Activated T-cell treated with anti-CD3 and anti-CD28 coated beads, Interleukin-2, amount 50 U/mL, for 24 hours (primary cell): Measurements from ENCODE around the gene NBL1.

ENCODE experiments used
- DNase-seq: peaks from one replicate; pipeline ENCODE4 v3.0.0-alpha.2; 2020
- H3K27ac Mint-ChIP-seq: 2 replicates; pipeline ENCODE4 v1.8.0; 2020; ENCODE audit warnings: mild to moderate bottlenecking, mixed read lengths
- H3K27me3 Mint-ChIP-seq: 2 replicates; pipeline ENCODE4 v1.8.0; 2020; ENCODE audit warnings: mixed read lengths
- H3K36me3 Mint-ChIP-seq: 2 replicates; pipeline ENCODE4 v1.8.0; 2020; ENCODE audit warnings: low read depth, mixed read lengths
- H3K4me1 Mint-ChIP-seq: 2 replicates; pipeline ENCODE4 v1.8.0; 2020; ENCODE audit warnings: low read depth, mixed read lengths
- H3K4me3 Mint-ChIP-seq: 2 replicates; pipeline ENCODE4 v1.8.0; 2020; ENCODE audit warnings: mild to moderate bottlenecking, moderate library complexity, mixed read lengths
- H3K9me3 Mint-ChIP-seq: 2 replicates; pipeline ENCODE4 v1.8.0; 2020; ENCODE audit warnings: mixed read lengths

Gene NBL1

DNA sequence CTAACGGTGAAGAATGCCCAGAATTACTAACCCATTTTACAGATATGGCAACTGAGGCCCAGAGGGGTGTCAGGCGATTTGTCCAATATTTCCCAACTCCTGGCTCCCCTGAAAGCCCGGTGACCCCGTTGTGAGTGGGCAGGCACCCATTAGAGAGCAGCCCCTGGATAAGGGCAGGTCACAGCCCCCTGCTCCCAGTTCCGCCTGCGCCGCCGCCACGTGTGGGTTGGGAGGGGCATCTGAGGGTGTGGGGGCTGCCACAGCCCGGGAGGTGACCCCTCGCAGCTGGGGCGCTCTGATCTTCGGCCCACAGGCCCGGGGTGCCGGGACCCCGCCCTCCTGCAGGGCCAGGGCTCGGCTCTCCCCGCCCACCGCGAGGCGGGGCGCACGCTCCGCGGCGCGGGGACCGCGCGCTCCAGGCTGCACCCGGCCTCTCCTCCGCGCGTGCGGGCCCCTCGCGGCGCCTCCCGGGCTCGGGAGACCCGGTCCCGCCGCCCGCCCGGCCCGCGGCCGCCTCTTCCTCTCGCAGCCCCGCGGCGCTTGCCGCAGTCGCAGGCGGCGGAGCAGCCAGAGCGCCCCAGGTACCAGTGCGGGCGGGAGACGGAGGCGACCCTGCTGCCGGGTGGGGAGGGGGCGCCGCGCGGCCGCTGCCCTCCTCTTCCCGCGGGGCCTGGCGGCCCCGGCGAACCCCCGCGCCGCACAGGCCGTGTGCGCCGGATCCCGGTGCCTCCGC, 20.5 kb downstream of the NBL1 start, which contains the start of gene HTR6:
TSS of gene HTR6 (plus strand) at position 423 of the 733 bp plus-strand sequence. CDS start 879 bp downstream, outside the sequence.
- Mint-ChIP-seq H3K27me3 (peaks cover 38% of the 10 kb centered on the region), H3K4me1 (peaks cover 12% of the 10 kb centered on the region), H3K36me3 (no peaks in the 10 kb centered on the region), H3K27ac (no peak within 1 kb of the TSS), H3K9me3 (no peaks in the 10 kb centered on the region), H3K4me3 (peak within 1 kb of the TSS; percentile 55)
- DNase-seq, result peak; percentile 69

DNA sequence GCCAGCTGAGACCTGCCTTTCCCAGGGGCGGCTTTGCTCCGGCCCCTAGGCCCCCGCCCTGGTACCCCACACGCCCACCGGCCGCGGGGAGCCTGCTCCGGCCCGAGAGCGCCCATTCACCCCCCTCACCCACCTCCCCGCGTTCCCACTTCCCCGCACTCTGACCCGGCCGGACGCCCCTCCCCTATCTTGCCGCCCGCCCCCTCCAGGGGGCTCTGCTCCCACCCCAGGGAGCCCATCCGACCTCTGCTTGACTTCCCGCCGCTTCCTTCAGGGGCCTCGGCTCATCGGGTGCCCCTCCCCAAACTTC, 21.0 kb downstream of the NBL1 start:
- Mint-ChIP-seq H3K27me3 (peaks cover 41% of the 10 kb centered on the region), H3K9me3 (no peaks in the 10 kb centered on the region), H3K36me3 (no peaks in the 10 kb centered on the region), H3K4me1 (peaks cover 9% of the 10 kb centered on the region), H3K27ac (no peak overlapping the region), H3K4me3 (peak overlapping the region; percentile 55)
- DNase-seq, result no peak

DNA sequence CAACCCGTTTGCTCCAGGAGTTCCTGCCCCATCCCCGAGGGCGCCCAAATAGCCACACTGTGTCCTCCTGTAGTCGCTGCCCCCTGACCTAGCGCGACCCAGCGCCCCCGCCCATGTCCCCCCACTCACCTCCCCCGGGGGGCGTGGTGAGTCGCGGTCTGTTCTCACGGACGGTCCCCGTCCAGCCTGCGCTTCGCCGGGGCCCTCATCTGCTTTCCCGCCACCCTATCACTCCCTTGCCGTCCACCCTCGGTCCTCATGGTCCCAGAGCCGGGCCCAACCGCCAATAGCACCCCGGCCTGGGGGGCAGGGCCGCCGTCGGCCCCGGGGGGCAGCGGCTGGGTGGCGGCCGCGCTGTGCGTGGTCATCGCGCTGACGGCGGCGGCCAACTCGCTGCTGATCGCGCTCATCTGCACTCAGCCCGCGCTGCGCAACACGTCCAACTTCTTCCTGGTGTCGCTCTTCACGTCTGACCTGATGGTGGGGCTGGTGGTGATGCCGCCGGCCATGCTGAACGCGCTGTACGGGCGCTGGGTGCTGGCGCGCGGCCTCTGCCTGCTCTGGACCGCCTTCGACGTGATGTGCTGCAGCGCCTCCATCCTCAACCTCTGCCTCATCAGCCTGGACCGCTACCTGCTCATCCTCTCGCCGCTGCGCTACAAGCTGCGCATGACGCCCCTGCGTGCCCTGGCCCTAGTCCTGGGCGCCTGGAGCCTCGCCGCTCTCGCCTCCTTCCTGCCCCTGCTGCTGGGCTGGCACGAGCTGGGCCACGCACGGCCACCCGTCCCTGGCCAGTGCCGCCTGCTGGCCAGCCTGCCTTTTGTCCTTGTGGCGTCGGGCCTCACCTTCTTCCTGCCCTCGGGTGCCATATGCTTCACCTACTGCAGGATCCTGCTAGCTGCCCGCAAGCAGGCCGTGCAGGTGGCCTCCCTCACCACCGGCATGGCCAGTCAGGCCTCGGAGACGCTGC, 21.7 kb downstream of the NBL1 start:
- no peak overlapping the region for H3K27ac Mint-ChIP-seq
- H3K4me1 Mint-ChIP-seq, result peaks cover 9% of the 10 kb centered on the region

DNA sequence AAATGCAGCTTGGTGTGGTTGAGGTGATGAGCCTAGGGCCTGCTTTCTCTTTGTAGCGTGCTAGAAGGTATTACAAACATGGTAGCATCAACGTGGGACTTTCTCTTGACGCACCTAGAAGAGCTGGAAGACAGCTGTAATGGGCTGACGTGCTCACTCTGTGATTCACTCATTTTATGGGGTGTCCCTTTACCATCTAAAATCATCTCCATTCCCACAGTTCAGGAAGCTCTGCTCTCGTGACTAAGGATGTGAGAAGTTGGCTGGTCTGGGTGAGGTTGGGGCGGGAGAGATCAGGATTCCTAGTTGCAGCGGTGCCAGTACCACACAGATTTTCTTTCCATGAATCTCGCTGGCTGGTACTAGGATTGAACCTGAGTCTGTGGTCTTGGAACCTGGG, 24.8 kb downstream of the NBL1 start:
- H3K4me1 Mint-ChIP-seq, result peaks cover 8% of the 10 kb centered on the region
- no peak overlapping the region for H3K4me3 Mint-ChIP-seq
- H3K27ac Mint-ChIP-seq, result no peak overlapping the region
- H3K9me3 Mint-ChIP-seq, result no peaks in the 10 kb centered on the region
- no peaks in the 10 kb centered on the region for H3K36me3 Mint-ChIP-seq
- no peak for DNase-seq
- peaks cover 34% of the 10 kb centered on the region for H3K27me3 Mint-ChIP-seq

More for the DNA sequence above, 21.7 kb downstream of the NBL1 start:
- DNase-seq, result no peak
- Mint-ChIP-seq H3K36me3 (no peaks in the 10 kb centered on the region), H3K9me3 (no peaks in the 10 kb centered on the region), H3K4me3 (peak overlapping the region; percentile 71), H3K27me3 (peaks cover 42% of the 10 kb centered on the region)

DNA sequence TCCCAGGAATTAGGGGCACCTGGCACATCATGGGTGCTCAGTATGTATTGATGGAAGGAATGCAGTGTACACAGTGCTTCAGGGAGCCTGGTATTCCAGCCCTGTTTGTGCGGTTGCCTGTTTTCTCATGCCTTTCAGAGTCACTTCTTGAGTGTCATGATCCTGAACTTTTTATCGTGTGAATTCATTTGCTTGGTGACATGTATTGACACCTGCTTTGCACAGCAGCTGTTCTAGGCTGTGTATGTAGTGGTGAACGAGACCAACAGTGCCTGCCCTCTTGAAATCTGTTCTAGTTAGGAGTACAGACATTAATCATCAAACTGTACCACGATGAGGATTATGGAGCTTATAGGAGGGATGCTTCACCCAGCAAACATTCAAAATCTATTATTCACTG, 26.7 kb downstream of the NBL1 start:
- peaks cover 3% of the 10 kb centered on the region for H3K4me1 Mint-ChIP-seq
- H3K27me3 Mint-ChIP-seq, result peaks cover 38% of the 10 kb centered on the region
- DNase-seq, result no peak
- H3K4me3 Mint-ChIP-seq, result no peak overlapping the region
- no peaks in the 10 kb centered on the region for H3K36me3 Mint-ChIP-seq
- H3K9me3 Mint-ChIP-seq, result no peaks in the 10 kb centered on the region
- no peak overlapping the region for H3K27ac Mint-ChIP-seq

DNA sequence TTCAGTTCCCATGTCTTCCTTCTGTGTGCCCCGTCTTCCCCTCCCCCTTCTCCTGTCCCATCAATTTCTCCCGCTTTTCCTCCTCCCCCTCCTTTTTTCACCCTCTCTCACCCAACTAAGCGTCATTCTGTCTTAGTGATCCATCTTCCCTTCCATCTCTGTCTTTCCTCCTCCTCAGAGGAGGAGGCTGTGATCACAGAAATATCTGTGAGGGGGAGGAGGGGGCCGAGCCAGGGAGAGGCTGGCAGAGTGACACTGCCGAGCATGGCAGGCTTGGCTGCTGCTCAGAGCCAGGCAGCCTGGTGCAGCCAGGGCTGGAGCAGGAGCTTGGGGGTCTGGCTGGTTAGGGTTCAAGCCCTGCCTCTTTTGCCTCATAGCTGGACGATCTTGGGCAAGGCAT, 28.1 kb downstream of the NBL1 start:
- no peaks in the 10 kb centered on the region for H3K36me3 Mint-ChIP-seq
- no peak overlapping the region for H3K4me3 Mint-ChIP-seq

DNA sequence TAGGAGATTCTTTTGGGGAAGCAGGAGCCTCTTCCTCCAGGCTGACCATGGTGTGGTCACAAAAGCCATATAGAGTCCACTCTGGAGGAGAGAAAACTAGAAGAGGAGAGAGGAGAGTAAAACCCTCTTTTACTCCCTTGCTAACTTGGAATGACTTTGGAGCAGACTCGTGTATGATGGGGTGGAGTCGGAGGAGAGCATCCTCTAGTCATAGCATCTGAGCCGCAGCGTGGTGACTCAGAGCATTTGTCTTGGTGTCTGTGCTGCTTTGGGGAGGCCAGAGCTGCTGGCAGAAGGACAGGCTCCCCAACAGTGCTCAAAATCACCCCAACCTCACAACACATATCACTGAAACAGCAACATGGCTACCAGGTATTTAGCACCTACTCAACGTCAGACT, 31.7 kb downstream of the NBL1 start:
- no peak overlapping the region for H3K27ac Mint-ChIP-seq
- H3K4me3 Mint-ChIP-seq, result no peak overlapping the region

More for the DNA sequence above, 28.1 kb downstream of the NBL1 start:
- no peaks in the 10 kb centered on the region for H3K9me3 Mint-ChIP-seq
- peaks cover 23% of the 10 kb centered on the region for H3K27me3 Mint-ChIP-seq
- no peaks in the 10 kb centered on the region for H3K4me1 Mint-ChIP-seq
- no peak for DNase-seq
- H3K27ac Mint-ChIP-seq, result no peak overlapping the region

DNA sequence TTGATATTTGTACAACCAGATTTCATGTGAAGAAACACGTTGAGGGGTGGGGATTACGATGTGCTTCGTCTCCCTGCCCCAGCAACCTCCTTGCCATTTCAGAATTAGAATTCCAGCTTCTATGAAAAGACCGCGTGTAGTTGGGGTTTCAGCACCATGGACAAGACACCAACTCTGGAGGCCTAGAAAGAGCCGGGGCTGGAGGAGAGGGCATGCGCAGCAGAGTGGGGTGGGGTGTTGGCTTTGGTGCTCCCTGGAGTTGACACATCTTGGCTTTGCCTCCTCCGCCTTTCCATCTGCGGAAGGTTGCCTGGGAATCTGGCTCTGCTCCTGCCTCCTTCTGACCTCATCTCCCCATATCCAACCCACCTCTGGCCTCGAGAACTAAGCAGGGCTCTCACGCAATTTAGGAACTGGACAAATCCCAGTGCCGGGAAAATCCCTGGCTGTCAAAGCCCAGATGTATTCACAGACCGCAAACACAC, 32.4 kb downstream of the NBL1 start:
- no peak overlapping the region for H3K27ac Mint-ChIP-seq
- DNase-seq, result no peak
- no peaks in the 10 kb centered on the region for H3K36me3 Mint-ChIP-seq

More for the DNA sequence above, 31.7 kb downstream of the NBL1 start:
- no peaks in the 10 kb centered on the region for H3K36me3 Mint-ChIP-seq
- no peaks in the 10 kb centered on the region for H3K4me1 Mint-ChIP-seq
- no peak for DNase-seq
- peaks cover 17% of the 10 kb centered on the region for H3K27me3 Mint-ChIP-seq
- no peaks in the 10 kb centered on the region for H3K9me3 Mint-ChIP-seq

DNA sequence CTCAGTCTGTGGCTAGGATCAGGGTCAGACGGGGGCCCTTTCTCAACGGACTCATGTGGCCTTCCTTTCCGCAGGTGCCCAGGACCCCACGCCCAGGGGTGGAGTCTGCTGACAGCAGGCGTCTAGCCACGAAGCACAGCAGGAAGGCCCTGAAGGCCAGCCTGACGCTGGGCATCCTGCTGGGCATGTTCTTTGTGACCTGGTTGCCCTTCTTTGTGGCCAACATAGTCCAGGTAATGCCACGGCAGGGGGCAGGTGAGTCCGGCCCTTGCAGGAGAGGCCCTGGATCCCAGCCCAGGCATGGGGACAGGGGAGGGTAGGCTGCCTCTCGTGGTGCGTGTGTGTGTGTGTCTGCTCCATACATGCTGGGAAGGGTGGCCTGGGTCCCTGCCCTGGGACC, 34.4 kb downstream of the NBL1 start:
- Mint-ChIP-seq H3K9me3 (no peaks in the 10 kb centered on the region), H3K36me3 (peaks cover 5% of the 10 kb centered on the region), H3K4me1 (no peaks in the 10 kb centered on the region), H3K27ac (no peak overlapping the region), H3K27me3 (peaks cover 13% of the 10 kb centered on the region), H3K4me3 (no peak overlapping the region)
- DNase-seq, result no peak

More for the DNA sequence above, 32.4 kb downstream of the NBL1 start:
- H3K4me1 Mint-ChIP-seq, result no peaks in the 10 kb centered on the region
- peaks cover 17% of the 10 kb centered on the region for H3K27me3 Mint-ChIP-seq
- H3K9me3 Mint-ChIP-seq, result no peaks in the 10 kb centered on the region
- no peak overlapping the region for H3K4me3 Mint-ChIP-seq

DNA sequence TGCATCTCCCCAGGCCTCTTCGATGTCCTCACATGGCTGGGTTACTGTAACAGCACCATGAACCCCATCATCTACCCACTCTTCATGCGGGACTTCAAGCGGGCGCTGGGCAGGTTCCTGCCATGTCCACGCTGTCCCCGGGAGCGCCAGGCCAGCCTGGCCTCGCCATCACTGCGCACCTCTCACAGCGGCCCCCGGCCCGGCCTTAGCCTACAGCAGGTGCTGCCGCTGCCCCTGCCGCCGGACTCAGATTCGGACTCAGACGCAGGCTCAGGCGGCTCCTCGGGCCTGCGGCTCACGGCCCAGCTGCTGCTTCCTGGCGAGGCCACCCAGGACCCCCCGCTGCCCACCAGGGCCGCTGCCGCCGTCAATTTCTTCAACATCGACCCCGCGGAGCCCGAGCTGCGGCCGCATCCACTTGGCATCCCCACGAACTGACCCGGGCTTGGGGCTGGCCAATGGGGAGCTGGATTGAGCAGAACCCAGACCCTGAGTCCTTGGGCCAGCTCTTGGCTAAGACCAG, 34.9 kb downstream of the NBL1 start:
- Mint-ChIP-seq H3K36me3 (peaks cover 5% of the 10 kb centered on the region), H3K27me3 (peaks cover 12% of the 10 kb centered on the region), H3K27ac (no peak overlapping the region), H3K4me3 (no peak overlapping the region), H3K9me3 (no peaks in the 10 kb centered on the region), H3K4me1 (no peaks in the 10 kb centered on the region)
- no peak for DNase-seq

DNA sequence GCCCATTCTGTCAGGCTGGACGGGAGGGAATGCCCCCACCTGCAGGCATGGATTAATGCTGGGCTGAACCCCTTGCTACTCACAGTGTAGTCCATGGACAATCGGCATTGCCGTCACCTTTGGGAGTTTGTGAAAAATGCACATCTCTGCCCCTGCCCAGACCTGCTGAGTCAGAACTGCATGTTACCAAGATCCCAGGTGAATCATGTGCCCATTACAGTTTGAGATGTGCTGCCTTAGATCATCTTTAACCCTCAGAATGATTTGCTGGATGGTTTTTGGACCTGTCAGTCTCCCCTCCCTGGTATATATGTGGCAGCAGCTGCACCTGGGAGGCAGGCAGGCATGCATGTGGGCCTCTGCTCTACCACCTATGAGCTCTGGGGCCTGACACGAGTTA, 35.6 kb downstream of the NBL1 start:
- Mint-ChIP-seq H3K27me3 (peaks cover 8% of the 10 kb centered on the region), H3K4me1 (no peaks in the 10 kb centered on the region), H3K9me3 (no peaks in the 10 kb centered on the region), H3K36me3 (peaks cover 7% of the 10 kb centered on the region), H3K27ac (no peak overlapping the region), H3K4me3 (no peak overlapping the region)
- DNase-seq, result no peak

DNA sequence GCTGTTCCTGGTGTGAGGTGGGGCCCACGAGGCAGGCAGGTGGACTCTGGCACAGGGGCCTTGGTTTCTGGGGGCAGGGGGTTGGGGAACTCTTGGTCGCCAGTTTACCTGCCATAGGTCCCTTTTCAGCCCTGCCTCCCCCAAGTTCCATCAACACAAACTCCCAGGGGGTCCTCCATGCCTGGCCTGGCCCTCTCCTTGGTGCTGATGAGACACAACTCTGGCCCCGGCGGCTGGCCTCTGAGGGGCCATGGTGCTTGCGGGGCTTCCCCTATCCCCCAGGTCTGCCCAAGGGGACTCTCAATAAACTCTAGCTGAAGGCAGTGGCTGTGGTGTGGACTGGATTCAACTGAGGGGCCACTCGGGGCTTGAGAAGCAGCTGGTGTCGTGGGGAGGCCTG, 36.5 kb downstream of the NBL1 start:
- Mint-ChIP-seq H3K4me3 (no peak overlapping the region), H3K36me3 (peaks cover 8% of the 10 kb centered on the region), H3K27me3 (no peaks in the 10 kb centered on the region), H3K4me1 (no peaks in the 10 kb centered on the region), H3K27ac (no peak overlapping the region), H3K9me3 (no peaks in the 10 kb centered on the region)
- DNase-seq, result no peak

DNA sequence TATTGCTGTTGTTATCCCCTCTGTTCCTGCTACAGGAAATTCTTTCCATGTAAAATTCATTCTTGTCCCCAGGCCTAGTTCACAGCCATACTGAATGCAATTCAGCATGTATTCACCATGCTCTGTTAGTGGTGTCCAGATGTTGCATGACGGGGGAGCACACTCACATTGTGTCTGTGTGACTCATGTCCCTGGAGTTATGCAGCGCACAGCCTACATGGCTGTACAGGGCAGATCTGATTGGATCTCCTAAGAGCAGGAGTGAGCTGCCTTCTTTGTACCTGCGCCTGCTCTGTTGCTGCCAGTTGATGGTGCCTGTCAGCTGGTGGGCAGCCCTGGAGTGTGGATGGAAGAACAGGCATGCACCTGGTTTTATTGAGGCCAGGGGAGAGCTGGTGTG, 38.1 kb downstream of the NBL1 start:
- Mint-ChIP-seq H3K9me3 (no peaks in the 10 kb centered on the region), H3K27me3 (no peaks in the 10 kb centered on the region), H3K27ac (no peak overlapping the region), H3K36me3 (peaks cover 9% of the 10 kb centered on the region), H3K4me3 (no peak overlapping the region), H3K4me1 (peaks cover 1% of the 10 kb centered on the region)
- no peak for DNase-seq

DNA sequence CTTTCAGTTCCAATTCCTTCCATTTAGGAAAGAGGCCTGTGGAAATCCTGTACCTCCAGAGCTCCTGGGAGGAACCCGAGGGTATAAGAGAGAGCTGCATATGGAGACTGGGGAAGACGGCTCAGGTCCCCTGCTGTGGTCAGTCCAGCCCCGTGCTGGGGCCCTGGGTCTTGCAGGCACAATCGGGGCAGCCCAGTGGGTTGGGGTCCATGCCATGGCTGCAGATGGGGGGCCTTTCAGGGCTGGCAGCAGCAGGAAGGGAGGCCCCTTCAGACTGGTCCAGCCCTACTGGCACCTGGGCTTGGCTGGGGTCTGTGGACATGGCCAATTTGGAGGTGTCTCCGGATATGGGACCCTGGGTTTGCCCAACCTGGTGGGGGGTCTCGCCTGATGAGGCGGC, 38.8 kb downstream of the NBL1 start:
- H3K27ac Mint-ChIP-seq, result no peak overlapping the region
- DNase-seq, result no peak
- H3K4me1 Mint-ChIP-seq, result peaks cover 8% of the 10 kb centered on the region
- no peaks in the 10 kb centered on the region for H3K27me3 Mint-ChIP-seq
- no peak overlapping the region for H3K4me3 Mint-ChIP-seq
- no peaks in the 10 kb centered on the region for H3K9me3 Mint-ChIP-seq
- H3K36me3 Mint-ChIP-seq, result peaks cover 14% of the 10 kb centered on the region
